Measurements from ENCODE around the gene HLA-DQA1.

DNA sequence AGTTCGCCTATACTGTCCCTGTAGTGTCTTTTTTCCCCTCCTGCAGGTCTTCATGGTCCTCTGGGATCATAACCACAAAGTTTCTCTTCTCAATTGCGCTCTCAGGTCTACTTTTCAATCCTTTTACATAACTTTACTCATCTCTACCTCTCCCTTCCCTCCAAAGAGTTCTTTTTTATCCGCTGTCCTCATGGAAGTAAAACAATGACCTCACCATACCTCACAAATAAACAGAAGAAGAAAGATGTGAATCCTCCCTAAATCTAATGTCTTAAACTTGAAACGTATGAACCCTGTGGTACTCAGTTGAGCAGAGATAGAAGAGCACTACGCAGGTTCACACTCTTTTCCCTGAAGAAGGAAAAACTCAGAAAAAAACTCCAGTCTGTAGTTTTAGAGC lies 12.1 kb upstream of the HLA-DQA1 start:
- TF ChIP-seq CTCF (conservative IDR thresholded peaks at IDR 0.05; ENCODE audit: low read length) (no peak), EZH2phosphoT487 (IDR thresholded peaks at IDR 0.05; ENCODE audit: borderline replicate concordance, low read depth, low read length) (no peak)

Data from OCI-LY7 (cell line).